Activated naive CD8-positive, alpha-beta T cell treated with anti-CD3 and anti-CD28 coated beads, Interleukin-2, amount 50 U/mL, for 16 hours (primary cell): ENCODE data around the gene ISOC2.
A peak's percentile ranks its signal among the peaks of the same experiment; 100 is the strongest.
"Not testable (repeated sequence)": the region's sequence is repeated elsewhere in the genome, so short reads cannot be mapped to it uniquely, and the experiment has no call there.

Experiments used
- DNase-seq: peaks from one replicate; pipeline ENCODE4 v3.0.0-alpha.2; 2020; ENCODE audit warnings: low read depth, low spot score

ISOC2 gene

DNA sequence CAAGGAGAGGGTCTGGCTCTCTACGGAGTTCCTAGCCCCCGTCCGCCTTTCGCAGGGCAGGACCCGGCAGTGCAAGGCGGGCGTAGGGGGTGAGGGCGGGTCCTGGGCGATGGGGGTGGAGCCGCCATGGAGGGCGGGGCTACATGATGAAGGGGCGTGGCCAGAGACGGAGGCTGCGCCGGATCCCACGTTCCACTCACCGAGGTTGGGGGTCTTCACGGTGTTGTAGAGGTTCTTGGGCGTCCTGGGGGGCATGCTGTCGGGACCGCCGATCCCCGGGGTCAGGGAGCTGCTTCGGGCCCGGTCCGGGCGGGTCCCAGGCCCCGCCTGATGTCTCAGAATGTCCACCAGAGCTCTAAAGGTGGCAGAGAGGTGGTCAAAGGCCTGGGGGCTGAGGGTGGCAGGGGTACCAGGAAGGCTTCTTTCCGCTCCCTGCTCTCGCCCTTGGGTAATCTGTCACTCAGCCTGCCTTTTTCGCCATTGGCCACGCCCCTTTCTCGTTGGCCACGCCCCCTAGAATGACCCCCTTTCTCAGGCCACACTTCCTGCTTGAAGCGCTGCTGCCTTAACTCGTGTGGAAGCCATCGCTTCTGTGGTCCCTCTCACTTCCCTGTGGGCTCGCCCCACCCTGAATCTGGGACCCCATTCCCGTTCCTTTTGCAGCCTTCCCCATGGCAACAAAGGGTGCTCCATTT lies 20.9 kb downstream of the ISOC2 start:
- no peak for DNase-seq

DNA sequence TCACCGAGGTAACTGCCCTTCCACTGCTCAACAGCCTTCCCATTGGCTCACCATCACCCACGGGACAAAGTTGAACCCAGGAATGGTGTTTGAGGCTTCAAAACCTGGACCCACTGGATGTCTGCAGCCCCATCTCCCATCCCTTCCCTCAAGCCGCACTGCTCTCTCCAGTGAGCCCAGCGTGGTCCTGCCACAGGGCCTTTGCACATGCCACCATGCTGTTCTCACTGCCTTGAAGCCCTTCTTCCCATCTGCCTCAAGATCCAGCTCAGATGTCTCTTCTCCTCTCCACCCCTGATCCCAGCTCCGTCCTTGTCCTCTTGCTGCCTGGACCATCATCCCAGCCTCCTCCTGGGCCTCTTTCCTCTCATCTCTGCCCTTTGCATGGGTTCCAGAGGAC lies 22.4 kb downstream of the ISOC2 start:
- no peak for DNase-seq

DNA sequence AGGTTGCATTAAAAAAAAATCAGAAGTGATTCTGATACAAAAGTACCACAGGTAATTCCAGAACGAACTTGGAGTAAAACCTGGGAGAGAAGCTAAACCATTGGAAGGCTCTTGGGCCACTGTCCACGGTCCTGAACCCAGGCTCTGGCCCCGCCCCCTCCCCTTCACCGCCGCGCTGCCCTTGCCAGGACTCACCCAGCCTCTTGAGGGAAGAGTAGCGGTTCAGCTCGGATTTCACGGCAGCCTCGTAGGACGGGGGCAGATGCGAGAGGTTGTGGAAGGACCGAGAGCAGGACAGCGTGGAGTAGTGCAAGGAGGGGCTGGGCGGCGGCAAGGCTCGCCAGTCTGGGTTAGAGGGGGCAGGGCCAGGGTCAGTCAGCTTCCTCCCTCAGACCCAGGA lies 24.0 kb downstream of the ISOC2 start:
- DNase-seq = no peak

DNA sequence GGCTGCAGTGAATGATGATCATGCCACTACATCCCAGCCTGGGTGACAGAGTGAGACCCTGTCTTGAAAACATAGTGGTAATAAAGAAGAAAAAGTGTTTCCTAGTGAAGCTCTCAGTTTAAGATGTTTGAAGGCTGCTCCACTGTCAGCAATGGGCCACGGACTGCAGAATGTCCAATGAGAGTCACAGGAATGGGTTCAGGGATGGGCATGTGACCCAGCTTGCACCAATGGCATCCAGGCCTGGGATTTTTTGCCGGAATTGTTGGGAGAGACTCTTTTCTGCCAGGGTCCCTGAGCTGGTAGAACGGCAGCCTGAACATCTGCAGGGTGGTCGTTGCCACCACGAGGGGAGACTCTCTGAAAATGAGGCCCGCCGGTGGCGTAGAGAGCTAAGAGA lies 24.6 kb downstream of the ISOC2 start:
- DNase-seq = no peak

DNA sequence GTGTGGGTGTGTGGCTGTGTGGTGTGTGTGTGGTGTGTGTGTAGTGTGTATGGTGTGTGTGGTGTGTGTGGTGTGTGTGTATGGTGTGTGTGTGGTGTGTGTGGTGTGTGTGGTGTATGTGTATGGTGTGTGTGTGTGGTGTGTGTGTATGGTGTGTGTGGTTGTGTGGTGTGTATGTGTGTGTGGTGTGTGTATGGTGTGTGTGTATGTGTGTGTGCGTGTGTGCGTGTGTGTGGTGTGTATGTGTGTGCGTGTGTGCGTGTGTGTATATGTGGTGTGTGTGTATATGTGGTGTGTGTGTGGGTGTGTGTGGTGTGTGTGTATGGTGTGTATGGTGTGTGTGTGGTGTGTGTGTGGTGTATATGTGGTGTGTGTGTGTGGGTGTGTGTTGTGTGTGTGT lies 26.4 kb downstream of the ISOC2 start:
- no peak for DNase-seq

DNA sequence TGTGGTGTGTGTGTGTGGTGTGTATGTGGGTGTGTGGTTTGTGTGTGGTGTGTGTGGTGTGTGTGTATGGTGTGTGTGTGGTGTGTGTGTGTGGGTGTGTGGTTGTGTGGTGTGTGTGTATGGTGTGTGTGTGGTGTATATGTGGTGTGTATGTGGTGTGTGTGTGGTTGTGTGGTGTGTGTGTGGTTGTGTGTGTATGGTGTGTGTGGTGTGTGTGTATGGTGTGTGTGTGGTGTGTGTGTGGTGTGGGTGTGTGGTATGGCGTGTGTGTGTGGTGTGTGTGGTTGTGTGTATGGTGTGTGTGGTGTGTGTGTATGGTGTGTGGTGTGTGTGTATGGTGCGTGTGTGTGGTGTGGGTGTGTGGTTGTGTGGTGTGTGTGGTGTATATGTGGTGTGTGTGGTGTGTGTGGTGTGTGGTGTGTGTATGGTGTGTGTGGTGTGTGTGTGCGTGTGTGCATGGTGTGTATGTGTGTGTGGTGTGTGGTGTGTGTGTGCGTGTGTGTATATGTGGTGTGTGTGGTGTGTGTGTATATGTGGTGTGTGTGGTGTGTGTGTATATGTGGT lies 27.0 kb downstream of the ISOC2 start:
- no peak for DNase-seq

DNA sequence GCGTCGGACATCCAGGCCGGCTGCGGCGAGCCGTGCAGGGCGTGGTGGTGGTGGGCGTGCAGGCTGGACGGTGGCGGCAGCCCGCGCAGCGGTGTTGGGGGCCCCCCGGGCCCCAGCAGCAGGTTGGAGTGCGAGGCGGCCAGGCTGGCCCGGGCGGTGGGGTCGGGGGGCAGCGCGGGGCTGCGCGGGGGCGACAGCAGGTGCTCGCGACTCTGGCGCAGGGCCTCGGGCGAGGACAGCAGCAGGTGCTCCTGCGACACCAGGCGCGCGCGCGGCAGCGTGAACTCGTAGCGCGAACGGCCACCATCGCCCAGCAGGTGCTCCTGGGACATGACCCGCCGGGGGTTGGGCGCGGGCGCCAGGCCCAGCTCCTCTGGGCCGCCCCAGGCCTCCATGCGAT lies 28.1 kb downstream of the ISOC2 start:
- no peak for DNase-seq

DNA sequence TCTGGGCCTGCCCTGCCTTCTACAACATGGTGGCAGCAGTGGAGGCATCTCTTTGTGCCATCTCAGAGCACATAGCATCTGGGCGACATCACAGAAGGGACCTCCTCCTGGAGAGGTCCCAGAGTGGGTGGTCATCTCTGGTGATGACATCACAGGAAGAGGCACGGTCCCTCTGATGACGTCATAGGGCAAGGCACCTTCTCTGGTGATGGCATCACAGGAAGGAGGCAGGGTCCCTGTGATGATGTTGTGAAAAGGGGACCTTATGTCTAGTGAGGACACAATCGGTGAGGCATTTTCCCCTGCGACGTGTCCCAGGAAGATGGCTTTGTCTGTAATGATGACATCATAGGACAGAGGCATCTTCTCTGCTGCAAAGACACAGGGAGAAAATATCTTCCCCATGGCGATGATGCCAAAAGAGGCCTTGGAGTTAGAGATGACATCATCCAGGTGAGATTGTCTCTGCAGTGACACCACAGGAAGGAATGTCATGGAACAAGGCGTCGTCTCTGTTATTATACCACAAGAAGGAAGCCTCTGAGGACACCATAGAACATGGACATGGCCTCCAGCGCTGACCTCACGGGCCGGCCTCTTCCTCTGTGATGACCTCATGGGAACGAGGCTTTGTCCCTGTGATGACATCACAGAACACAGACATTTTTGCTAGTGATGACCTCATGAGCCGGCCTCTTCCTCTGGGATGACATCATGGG lies 29.0 kb downstream of the ISOC2 start:
- no peak for DNase-seq

DNA sequence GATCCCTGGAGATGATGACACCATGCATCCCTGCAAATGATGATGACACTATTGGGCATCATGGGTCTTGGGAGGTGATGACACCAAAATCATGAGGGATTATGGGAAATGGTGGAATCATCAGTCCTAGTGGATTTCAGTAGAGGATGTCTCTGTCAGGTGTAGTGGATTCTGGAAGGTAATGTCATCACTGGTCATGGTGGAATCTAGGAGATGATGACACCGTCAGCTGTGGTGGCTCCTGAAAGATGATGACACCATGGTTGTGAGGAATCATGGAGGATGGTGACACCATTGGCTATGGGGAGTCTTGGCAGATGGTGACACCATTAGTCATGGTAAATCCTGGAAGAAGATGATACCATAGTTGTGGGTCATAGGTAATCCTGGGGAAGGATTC lies 30.3 kb downstream of the ISOC2 start:
- DNase-seq = no peak

DNA sequence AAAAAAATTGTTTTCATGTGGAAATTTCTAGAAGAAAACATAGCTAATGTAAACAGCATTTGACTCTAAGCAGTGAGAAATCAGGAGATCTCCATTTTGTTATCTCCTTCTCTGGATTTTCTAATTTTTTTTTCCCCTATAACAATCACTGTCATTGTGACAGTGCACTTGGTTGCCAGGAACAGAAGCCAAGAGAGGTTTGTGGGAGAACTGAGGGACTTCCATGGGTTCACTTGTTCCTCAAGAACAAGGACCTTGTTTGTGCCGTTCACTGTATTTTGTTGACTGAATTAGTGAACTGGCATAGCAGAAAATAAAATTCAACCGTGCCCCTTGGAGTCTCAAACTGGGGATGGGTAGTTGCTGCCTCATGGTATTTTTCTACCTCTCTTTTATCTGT lies 35.4 kb downstream of the ISOC2 start:
- no peak for DNase-seq

DNA sequence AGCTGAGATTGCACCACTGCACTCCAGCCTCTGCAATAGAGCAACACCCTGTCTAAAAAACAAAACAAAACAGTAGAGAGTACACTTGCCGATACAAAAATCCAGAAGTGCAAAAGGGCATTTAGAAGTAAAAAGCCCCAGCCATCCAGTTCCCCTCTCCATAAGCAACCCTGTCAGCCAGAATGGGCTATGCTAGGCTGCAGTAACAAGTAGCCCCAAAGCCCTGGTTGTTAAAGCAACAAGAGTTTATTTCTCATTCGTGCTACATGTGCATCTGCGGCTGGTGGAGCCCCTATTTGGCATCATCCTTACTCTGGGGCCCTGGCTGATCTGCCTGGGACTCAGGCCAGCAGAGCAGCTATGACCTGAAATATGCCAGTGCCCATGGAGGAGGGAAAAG lies 36.9 kb downstream of the ISOC2 start:
- DNase-seq = no peak

DNA sequence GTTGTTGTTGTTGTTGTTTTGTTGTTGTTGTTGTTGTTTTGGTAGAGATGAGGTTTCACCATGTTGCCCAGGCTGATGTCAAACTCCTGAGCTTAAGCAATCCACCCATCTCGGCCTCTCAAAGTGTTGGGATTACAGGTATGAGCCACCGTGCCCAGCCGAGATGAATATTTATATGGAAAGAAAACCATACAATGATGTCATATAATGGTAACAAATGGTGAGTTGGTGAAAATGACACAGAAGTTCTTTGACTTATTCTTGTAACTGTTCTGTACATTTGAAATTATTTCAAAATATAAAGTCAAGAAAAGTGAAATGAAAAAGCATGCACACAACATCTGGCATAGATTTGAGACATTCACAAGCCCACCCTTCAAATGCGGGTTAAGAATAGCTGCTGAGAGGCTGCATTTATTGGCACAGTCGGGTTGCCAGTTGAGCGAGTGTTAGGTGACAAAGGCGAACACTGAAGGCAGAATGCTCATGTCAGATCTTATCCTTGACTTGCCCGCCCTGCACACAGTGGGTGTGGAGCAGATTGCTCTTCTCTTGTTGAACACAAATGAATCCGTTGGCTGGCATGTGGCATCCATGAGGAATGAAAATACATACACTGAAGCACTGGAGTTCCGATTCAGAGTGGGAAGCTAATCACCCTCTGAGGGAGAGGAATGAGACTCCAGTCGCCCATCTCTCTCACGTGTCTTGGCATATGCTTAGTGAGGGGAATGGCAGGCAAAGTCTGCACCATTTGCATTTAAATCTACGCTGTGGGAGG lies 38.0 kb downstream of the ISOC2 start:
- no peak for DNase-seq

DNA sequence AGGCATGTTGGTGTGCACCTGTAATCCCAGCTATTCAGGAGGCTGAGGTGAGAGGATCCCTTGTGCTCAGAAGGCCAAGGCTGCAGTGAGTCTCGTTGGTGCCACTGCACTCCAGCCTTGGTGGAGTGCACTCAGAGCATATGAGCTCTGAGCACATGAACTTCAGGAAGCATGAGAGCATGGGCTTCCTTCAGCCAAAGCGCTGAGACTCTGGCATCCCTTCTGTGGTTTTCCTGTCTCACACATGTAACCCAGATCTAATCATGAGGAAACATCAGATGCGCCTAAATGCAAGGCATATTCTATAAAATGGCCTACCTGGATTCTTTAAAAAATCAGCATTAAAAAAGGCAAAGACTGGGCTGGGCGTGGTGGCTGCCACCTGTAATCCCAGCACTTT lies 40.2 kb downstream of the ISOC2 start:
- not testable (repeated sequence) for DNase-seq

DNA sequence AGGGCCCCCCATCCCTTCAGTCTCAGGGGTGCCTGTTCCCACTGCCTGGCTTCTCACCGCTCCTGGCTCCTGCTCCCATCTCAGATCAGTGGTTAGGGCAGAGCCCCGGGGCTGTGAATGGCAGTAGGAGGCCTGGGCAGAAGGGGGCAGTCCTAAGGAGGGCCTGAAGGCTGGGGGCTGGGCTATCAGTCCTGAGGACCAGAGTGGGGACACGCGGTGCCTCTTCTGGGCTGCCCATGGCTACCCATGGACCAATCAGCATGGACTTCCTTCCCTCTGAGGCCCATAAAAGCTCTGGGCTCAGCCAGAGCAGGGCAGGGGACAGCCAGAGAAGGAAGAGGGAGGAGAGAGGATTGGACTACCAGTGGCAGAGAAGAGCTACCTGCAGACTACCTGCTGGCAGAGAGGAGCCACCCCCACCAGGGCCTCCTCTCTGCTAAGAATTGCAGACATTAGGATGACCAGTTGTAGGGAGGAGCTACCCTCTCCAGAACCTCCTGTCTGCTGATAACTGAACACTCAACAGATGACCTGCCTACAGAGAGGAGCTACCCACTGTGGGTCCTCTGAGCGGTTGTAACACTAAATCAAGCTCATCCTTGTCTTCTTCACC lies 41.7 kb downstream of the ISOC2 start:
- DNase-seq = no peak

DNA sequence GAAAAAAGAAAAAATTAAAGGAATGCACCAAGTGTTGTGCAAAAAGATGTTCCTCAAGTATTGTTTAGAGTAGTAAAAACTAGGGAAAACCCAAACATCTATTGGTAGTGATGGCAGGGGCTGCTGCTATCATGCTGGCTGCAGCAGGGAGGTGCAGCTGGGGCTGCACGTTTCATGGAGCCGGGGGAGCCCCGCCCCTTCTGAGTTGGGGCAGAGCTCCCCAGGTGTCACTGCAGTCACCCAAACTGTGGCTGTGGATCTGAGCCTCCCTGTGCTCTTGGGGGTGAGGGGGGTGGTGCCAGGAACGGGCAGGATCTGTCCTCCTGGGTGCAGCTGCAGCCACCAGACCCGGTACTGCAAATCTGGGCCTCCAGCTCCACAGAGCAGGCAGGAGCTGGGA lies 42.3 kb downstream of the ISOC2 start:
- no peak for DNase-seq

DNA sequence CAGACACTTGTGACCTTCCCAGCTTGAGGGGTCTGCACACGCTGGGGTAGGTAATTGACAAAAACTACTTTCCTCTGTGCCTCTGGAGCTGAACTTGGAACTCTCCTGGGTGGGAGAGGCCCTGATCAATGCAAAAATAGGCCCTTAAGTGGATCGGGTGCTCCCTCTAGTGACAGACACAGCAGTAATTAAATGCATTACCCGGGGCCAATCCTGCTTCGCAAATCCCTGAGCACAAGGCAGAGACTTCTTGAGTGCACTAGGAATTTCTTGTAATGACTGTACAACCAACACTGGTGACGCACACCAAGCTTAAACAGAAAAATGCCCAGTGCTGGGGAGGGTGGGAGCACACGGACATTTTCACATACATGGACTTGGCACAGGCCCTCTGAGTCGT lies 43.3 kb downstream of the ISOC2 start:
- peak; percentile 16 for DNase-seq

DNA sequence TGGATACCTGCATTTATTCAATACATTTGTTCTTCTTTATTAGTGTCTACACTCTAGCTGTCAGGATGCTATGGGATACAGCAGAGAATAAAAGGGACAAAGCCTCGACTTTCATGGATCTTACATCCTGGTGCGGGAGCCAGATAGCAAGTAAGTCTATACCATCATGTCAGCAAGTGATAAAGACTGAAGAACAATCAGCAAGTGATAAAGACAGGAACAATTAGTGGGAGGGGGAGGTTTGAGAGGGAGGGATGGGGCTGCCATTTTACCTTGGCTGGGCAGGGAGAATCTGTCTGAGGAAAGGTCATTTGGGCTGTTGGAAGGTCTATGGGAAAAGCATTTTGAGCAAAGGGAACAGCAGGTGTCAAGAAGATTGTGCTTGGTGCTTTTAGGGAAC lies 51.3 kb downstream of the ISOC2 start:
- DNase-seq = no peak

DNA sequence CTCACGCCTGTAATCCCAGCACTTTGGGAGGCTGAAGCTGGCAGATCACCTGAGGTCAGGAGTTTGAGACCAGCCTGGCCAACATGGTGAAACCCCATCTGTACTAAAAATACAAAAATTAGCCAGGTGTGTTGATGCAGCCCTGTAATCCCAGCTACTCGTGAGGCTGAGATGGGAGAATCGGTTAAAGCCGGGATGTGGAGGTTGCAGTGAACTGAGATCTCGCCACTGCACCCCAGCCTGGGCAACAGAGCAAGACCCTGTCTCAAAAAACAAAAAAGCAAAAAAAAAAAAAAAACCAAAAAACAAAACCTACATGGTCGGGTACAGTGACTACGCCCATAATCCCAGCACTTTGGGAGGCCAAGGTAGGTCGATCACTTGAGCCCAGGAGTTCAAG lies 52.3 kb downstream of the ISOC2 start:
- DNase-seq = not testable (repeated sequence)

DNA sequence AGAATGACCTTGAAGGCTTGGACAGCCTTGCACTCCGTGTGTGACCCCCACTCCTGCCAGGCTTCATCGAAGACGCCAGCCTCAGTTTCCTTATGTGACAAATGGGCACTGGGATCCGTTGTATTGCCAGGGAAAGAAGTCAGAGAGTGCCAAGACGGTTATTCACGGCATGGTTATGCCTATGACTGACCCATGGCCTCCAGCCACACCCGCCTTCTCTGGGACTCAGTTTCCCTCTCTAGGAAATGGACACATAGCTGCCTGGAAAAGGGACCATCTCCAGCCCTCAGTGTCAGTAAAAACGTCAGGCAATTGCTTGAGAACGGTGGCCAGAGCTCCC lies 52.9 kb downstream of the ISOC2 start:
- no peak for DNase-seq

DNA sequence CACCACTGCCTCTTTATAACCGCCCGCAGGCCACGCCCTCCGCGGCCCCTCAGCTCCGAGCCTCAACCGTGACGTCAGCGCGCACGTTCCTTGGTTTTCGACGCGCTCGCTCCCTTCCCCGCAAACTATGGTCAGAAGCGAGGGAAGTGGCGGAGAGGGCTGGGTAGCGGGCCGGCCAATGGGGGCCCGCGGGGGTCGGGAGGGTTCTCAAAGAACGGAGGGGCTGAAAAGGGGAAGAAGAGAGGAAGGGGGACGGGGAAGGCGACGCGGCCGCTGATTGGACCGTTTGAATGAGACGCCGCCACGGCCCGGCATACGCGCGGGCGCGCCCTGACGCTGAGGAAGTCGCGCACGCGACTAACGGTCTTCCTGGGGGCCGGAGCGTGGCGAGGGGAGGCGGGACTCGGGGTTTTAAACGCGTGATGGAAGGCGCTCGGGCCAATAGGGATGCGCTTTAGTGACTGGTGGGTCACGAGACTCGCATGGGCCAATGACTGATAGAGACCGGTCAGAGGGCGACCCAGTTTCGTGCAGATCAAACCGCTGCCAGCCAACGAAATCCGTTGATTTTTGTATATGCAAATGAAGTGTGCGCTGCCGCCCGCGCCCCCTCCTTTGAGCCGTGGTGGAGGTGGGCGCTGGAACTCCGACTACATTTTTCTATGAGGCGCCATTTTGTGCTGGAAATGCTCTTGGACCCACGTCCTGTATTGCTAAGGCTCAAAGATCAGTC lies 53.5 kb downstream of the ISOC2 start:
- DNase-seq = peak; percentile 91

DNA sequence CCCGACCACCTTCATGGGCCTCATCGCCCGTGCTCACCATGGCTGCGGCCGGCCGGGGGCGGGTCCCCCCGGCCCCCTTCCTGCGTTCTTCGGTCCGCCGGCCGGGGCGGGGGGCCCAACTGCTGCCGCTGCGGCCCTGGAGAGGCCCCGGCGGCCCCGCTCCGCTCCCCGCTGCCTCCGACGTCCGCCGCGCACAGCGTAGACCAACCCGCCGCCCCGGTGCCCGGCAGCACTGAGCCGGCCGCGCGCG lies 54.0 kb downstream of the ISOC2 start, which contains the start of gene UBE2S:
TSS of gene UBE2S (minus strand) at position 239 of the 250 bp plus-strand sequence. CDS start at position 40, 199 bp downstream.
- not testable (repeated sequence) for DNase-seq
